Neural crest cell (in vitro differentiated cells): Measurements from ENCODE around the gene DUSP22. TPM values are rescaled to one million over a fixed set of nuclear protein-coding genes. Genes with fewer than 3 reads are reported as not detected.

Source experiments
- DNase-seq: peaks from one replicate; pipeline ENCODE4 v3.0.0; 2021; ENCODE audit warnings: low read depth, mixed read lengths, low spot score
- H3K27ac Mint-ChIP-seq: one replicate; pipeline ENCODE4 v1.8.0; 2021; ENCODE audit warnings: mild to moderate bottlenecking, mixed read lengths; ENCODE audit not compliant: unreplicated experiment
- H3K27me3 Mint-ChIP-seq: 2 replicates; pipeline ENCODE4 v1.8.0; 2021; ENCODE audit warnings: low read depth, mild to moderate bottlenecking, mixed read lengths
- H3K36me3 Mint-ChIP-seq: 2 replicates; pipeline ENCODE4 v1.8.0; 2021; ENCODE audit warnings: low read depth, mild to moderate bottlenecking, mixed read lengths
- H3K4me1 Mint-ChIP-seq: 2 replicates; pipeline ENCODE4 v1.8.0; 2021; ENCODE audit warnings: mixed read lengths
- H3K4me3 Mint-ChIP-seq: one replicate; pipeline ENCODE4 v1.8.0; 2021; ENCODE audit warnings: mild to moderate bottlenecking, mixed read lengths
- H3K9me3 Mint-ChIP-seq: 2 replicates; pipeline ENCODE4 v1.8.0; 2021; ENCODE audit warnings: mixed read lengths
- CTCF ChIP-seq: fragments of 200-600 bp; sonication (generic); conservative IDR thresholded peaks from 2 replicates; pipeline ENCODE4 v1.5.0; 2021; ENCODE audit warnings: antibody characterized with exemption, mild to moderate bottlenecking
- total RNA-seq: library from RNA; stranded (reverse); gene quantifications from 2 replicates; pipeline ENCODE4 v1.2.1, GENCODE V29; 2021

DUSP22 gene
- total RNA-seq, 1 donor from 2014 or later, result 35.1 TPM

GRCh38 chr6:309947-310346, 17.7 kb downstream of the DUSP22 start:
- H3K36me3 Mint-ChIP-seq, result peaks cover 15% of the 10 kb centered on the region
- no peak overlapping the region for H3K27ac Mint-ChIP-seq
- H3K4me3 Mint-ChIP-seq, result no peak overlapping the region
- peaks cover 5% of the 10 kb centered on the region for H3K4me1 Mint-ChIP-seq
- TF ChIP-seq CTCF, result no peak
- H3K27me3 Mint-ChIP-seq, result no peaks in the 10 kb centered on the region
- no peaks in the 10 kb centered on the region for H3K9me3 Mint-ChIP-seq
- no peak for DNase-seq

- DNase-seq, result no peak
- no peaks in the 10 kb centered on the region for H3K27me3 Mint-ChIP-seq
- no peak for TF ChIP-seq CTCF
- H3K36me3 Mint-ChIP-seq, result peaks cover 17% of the 10 kb centered on the region
- H3K9me3 Mint-ChIP-seq, result peaks cover 2% of the 10 kb centered on the region
- H3K4me3 Mint-ChIP-seq, result no peak overlapping the region
- H3K4me1 Mint-ChIP-seq, result peaks cover 6% of the 10 kb centered on the region
- no peak overlapping the region for H3K27ac Mint-ChIP-seq
Observed at GRCh38 chr6:310671-311070, 18.4 kb downstream of the DUSP22 start.

GRCh38 chr6:311679-312220, 19.5 kb downstream of the DUSP22 start:
- no peak for DNase-seq
- Mint-ChIP-seq H3K9me3 (peaks cover 2% of the 10 kb centered on the region), H3K4me1 (peaks cover 6% of the 10 kb centered on the region), H3K36me3 (peaks cover 18% of the 10 kb centered on the region), H3K27me3 (no peaks in the 10 kb centered on the region), H3K27ac (no peak overlapping the region), H3K4me3 (no peak overlapping the region)
- TF ChIP-seq CTCF, result no peak

GRCh38 chr6:313087-313486, 20.8 kb downstream of the DUSP22 start:
- Mint-ChIP-seq H3K4me3 (no peak overlapping the region), H3K9me3 (peaks cover 2% of the 10 kb centered on the region), H3K27me3 (no peaks in the 10 kb centered on the region), H3K4me1 (peaks cover 6% of the 10 kb centered on the region), H3K27ac (no peak overlapping the region), H3K36me3 (peaks cover 15% of the 10 kb centered on the region)
- TF ChIP-seq CTCF, result no peak
- DNase-seq, result no peak

- H3K27ac Mint-ChIP-seq, result no peak overlapping the region
Observed at GRCh38 chr6:313917-314316, 21.6 kb downstream of the DUSP22 start.

More at GRCh38 chr6:313917-314316, 21.6 kb downstream of the DUSP22 start:
- no peak for DNase-seq
- Mint-ChIP-seq H3K4me1 (peaks cover 6% of the 10 kb centered on the region), H3K9me3 (peaks cover 2% of the 10 kb centered on the region), H3K27me3 (no peaks in the 10 kb centered on the region), H3K4me3 (no peak overlapping the region), H3K36me3 (peaks cover 14% of the 10 kb centered on the region)
- TF ChIP-seq CTCF, result no peak
